ENCODE measurements around the gene PSKH1.

Gene PSKH1

GRCh38 chr16:67922740-67923139, 29.7 kb downstream of the PSKH1 start:
- peak in 1 of 2 experiments; percentile 70 for DNase-seq (ENCODE audit: low read depth in 1 of 2, low spot score in 1 of 2)
- Histone ChIP-seq H3K4me3 (replicated peaks; ENCODE audit: insufficient read depth, low read length) (no peak overlapping the region), H3K27me3 (ENCODE audit: insufficient read depth, poor library complexity, severe bottlenecking) (no peaks in the 10 kb centered on the region), H3K27ac (replicated peaks) (no peak overlapping the region)
- TF ChIP-seq SPI1 (IDR thresholded peaks at IDR 0.05; ENCODE audit: borderline replicate concordance, low read depth) = peak; percentile 32; the same call in 1 of the 2 replicates
- no peak for TF ChIP-seq CTCF (IDR thresholded peaks at IDR 0.05; ENCODE audit: insufficient read depth, low read length)
- no peak for TF ChIP-seq REST (IDR thresholded peaks at IDR 0.05; ENCODE audit: insufficient replicate concordance, low read depth)

- TF ChIP-seq POLR2AphosphoS5 (IDR thresholded peaks at IDR 0.05; ENCODE audit: low read depth) (no peak), SPI1 (IDR thresholded peaks at IDR 0.05; ENCODE audit: borderline replicate concordance, low read depth) (no peak), REST (IDR thresholded peaks at IDR 0.05; ENCODE audit: insufficient replicate concordance, low read depth) (no peak), GABPA (IDR thresholded peaks at IDR 0.05; ENCODE audit: low read depth) (no peak), CTCF (IDR thresholded peaks at IDR 0.05; ENCODE audit: insufficient read depth, low read length) (no peak)
- Histone ChIP-seq H3K27me3 (ENCODE audit: insufficient read depth, poor library complexity, severe bottlenecking) (no peaks in the 10 kb centered on the region), H3K4me3 (replicated peaks; ENCODE audit: insufficient read depth, low read length) (no peak overlapping the region), H3K27ac (replicated peaks) (no peak overlapping the region)
- DNase-seq (ENCODE audit: low read depth in 1 of 2, low spot score in 1 of 2) = no peak
These were observed 30.5 kb downstream of the PSKH1 start for GRCh38 chr16:67923414-67924116.

GRCh38 chr16:67924140-67924906, 31.3 kb downstream of the PSKH1 start:
- H3K27me3 ChIP-seq (ENCODE audit: insufficient read depth, poor library complexity, severe bottlenecking) = no peaks in the 10 kb centered on the region
- H3K27ac ChIP-seq (replicated peaks) = no peak overlapping the region
- TF ChIP-seq POLR2AphosphoS5 (IDR thresholded peaks at IDR 0.05; ENCODE audit: low read depth) = no peak
- no peak overlapping the region for H3K4me3 ChIP-seq (replicated peaks; ENCODE audit: insufficient read depth, low read length)
- DNase-seq (ENCODE audit: low read depth in 1 of 2, low spot score in 1 of 2) = no peak

- Histone ChIP-seq H3K27me3 (ENCODE audit: insufficient read depth, poor library complexity, severe bottlenecking) (no peaks in the 10 kb centered on the region), H3K27ac (replicated peaks) (no peak overlapping the region), H3K4me3 (replicated peaks; ENCODE audit: insufficient read depth, low read length) (no peak overlapping the region)
- DNase-seq (ENCODE audit: low read depth in 1 of 2, low spot score in 1 of 2) = no peak
- TF ChIP-seq REST (IDR thresholded peaks at IDR 0.05; ENCODE audit: insufficient replicate concordance, low read depth) = no peak
- TF ChIP-seq CTCF (IDR thresholded peaks at IDR 0.05; ENCODE audit: insufficient read depth, low read length) = no peak
- TF ChIP-seq POLR2AphosphoS5 (IDR thresholded peaks at IDR 0.05; ENCODE audit: low read depth) = no peak
- no peak for TF ChIP-seq SPI1 (IDR thresholded peaks at IDR 0.05; ENCODE audit: borderline replicate concordance, low read depth)
- no peak for TF ChIP-seq GABPA (IDR thresholded peaks at IDR 0.05; ENCODE audit: low read depth)
These were observed 33.2 kb downstream of the PSKH1 start for GRCh38 chr16:67926181-67926750.

All from HL-60 (cell line).